ENCODE measurements around the gene IL1RAPL1.

The IL1RAPL1 gene

DNA sequence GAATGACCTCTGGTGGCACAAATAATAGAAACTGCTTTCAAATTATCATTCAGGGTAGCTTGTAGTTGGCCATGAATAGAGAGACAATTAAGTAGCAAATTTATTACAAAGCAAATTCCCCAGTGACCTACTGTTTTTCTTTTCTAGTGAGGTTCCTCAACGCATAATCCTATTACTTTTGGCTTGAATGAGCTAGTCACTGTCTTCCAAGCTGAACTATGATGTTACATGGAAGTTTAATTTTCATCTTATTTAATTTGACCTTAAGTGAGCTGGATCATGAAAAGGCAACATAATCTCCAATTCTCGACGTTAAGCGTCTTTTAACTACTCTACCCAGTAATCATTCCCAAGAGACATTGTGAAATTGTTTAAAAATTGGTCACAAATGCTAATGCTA lies 1280.7 kb downstream of the IL1RAPL1 start:
- no peaks in the 10 kb centered on the region for H3K36me3 ChIP-seq (replicated peaks in 1 of 2; ENCODE audit: control insufficient read depth in 2 of 2, insufficient read depth in 2 of 2, low read length in 2 of 2)
- no peak overlapping the region for H2AK5ac ChIP-seq (ENCODE audit: low read depth, low read length)
- no peak overlapping the region for H3K14ac ChIP-seq (ENCODE audit: low read length)
- H3K9ac ChIP-seq (ENCODE audit: low read depth, low read length, poor library complexity): no peak overlapping the region
- no peak overlapping the region for H2BK15ac ChIP-seq (ENCODE audit: low read length)
- H3K18ac ChIP-seq (ENCODE audit: low read length): no peak overlapping the region
- no peaks in the 10 kb centered on the region for H3K9me3 ChIP-seq (replicated peaks in 1 of 2; ENCODE audit: control insufficient read depth in 2 of 2, insufficient read depth in 1 of 2, low read depth in 1 of 2, low read length in 2 of 2)
- no peak overlapping the region for H2BK5ac ChIP-seq (ENCODE audit: low read length)
- H2BK120ac ChIP-seq (ENCODE audit: low read depth, low read length): no peak overlapping the region
- H3K4me1 ChIP-seq (ENCODE audit: control insufficient read depth in 2 of 2, insufficient read depth in 1 of 2, low read depth in 1 of 2, low read length in 2 of 2): no peaks in the 10 kb centered on the region
- no peak overlapping the region for H3K4ac ChIP-seq (ENCODE audit: low read length)
- no peak overlapping the region for H4K8ac ChIP-seq (ENCODE audit: low read depth, low read length)
- H3K4me2 ChIP-seq (ENCODE audit: insufficient read depth, low read length, poor library complexity, severe bottlenecking): no peak overlapping the region
- H3K27me3 ChIP-seq (ENCODE audit: control insufficient read depth in 3 of 3, insufficient read depth in 3 of 3, low read depth in 1 of 3, low read length in 3 of 3): no peaks in the 10 kb centered on the region
- H3K27ac ChIP-seq (replicated peaks; ENCODE audit: low read length): no peak overlapping the region
- no CpG with 5 or more reads among the region's 4 CpGs for WGBS, 2 donors (ENCODE audit: extremely low coverage in 2 of 2, insufficient read length in 2 of 2, insufficient replicate concordance in 1 of 2)
- H3K79me1 ChIP-seq (ENCODE audit: low read depth, low read length): no peaks in the 10 kb centered on the region
- H3K23ac ChIP-seq (ENCODE audit: low read depth, low read length, poor library complexity): no peak overlapping the region
- no peak overlapping the region for H2BK12ac ChIP-seq (ENCODE audit: low read length)
- no peak overlapping the region for H2AFZ ChIP-seq (ENCODE audit: low read length)
- no peak for DNase-seq (ENCODE audit: low spot score)
- H3K4me3 ChIP-seq (ENCODE audit: low read length in 2 of 2): no peak overlapping the region
- no peak overlapping the region for H4K91ac ChIP-seq (ENCODE audit: low read depth, low read length, poor library complexity)

DNA sequence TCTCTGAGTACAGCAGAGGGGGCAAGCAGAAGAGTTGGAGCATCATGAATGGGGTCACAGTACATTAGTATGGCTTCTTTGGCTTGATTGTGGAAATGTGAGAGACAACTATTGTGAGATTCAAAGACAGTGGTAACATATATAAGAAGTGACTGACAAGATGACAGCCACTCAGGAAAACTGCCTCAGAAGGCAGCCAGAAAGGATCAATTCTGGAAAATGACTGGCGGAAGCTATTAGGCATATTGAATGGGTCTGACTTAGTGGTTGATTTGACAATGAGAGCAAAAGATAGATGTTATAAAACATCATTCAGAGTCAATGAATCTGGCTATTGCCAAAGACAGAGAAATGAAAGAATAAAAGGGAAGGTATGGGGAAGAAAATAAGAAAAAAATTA lies 1282.6 kb downstream of the IL1RAPL1 start:
- no peak overlapping the region for H2BK120ac ChIP-seq (ENCODE audit: low read depth, low read length)
- H2AK5ac ChIP-seq (ENCODE audit: low read depth, low read length): no peak overlapping the region
- H3K18ac ChIP-seq (ENCODE audit: low read length): no peak overlapping the region
- no peak overlapping the region for H3K4ac ChIP-seq (ENCODE audit: low read length)
- H3K79me1 ChIP-seq (ENCODE audit: low read depth, low read length): no peaks in the 10 kb centered on the region
- no peak overlapping the region for H3K9ac ChIP-seq (ENCODE audit: low read depth, low read length, poor library complexity)
- no peaks in the 10 kb centered on the region for H3K36me3 ChIP-seq (replicated peaks in 1 of 2; ENCODE audit: control insufficient read depth in 2 of 2, insufficient read depth in 2 of 2, low read length in 2 of 2)
- no peak overlapping the region for H2BK5ac ChIP-seq (ENCODE audit: low read length)
- H3K14ac ChIP-seq (ENCODE audit: low read length): no peak overlapping the region
- H2BK12ac ChIP-seq (ENCODE audit: low read length): no peak overlapping the region
- H4K8ac ChIP-seq (ENCODE audit: low read depth, low read length): no peak overlapping the region
- H3K27ac ChIP-seq (replicated peaks; ENCODE audit: low read length): no peak overlapping the region
- WGBS, 2 donors (ENCODE audit: extremely low coverage in 2 of 2, insufficient read length in 2 of 2, insufficient replicate concordance in 1 of 2): no CpG with 5 or more reads among the region's 1 CpG
- H2BK15ac ChIP-seq (ENCODE audit: low read length): no peak overlapping the region
- H4K91ac ChIP-seq (ENCODE audit: low read depth, low read length, poor library complexity): no peak overlapping the region
- H3K4me1 ChIP-seq (ENCODE audit: control insufficient read depth in 2 of 2, insufficient read depth in 1 of 2, low read depth in 1 of 2, low read length in 2 of 2): no peaks in the 10 kb centered on the region
- no peak overlapping the region for H3K4me2 ChIP-seq (ENCODE audit: insufficient read depth, low read length, poor library complexity, severe bottlenecking)
- no peaks in the 10 kb centered on the region for H3K9me3 ChIP-seq (replicated peaks in 1 of 2; ENCODE audit: control insufficient read depth in 2 of 2, insufficient read depth in 1 of 2, low read depth in 1 of 2, low read length in 2 of 2)
- no peak overlapping the region for H3K4me3 ChIP-seq (ENCODE audit: low read length in 2 of 2)
- H2AFZ ChIP-seq (ENCODE audit: low read length): no peak overlapping the region
- no peak for DNase-seq (ENCODE audit: low spot score)
- no peak overlapping the region for H3K23ac ChIP-seq (ENCODE audit: low read depth, low read length, poor library complexity)
- no peaks in the 10 kb centered on the region for H3K27me3 ChIP-seq (ENCODE audit: control insufficient read depth in 3 of 3, insufficient read depth in 3 of 3, low read depth in 1 of 3, low read length in 3 of 3)

- Histone ChIP-seq H3K36me3 (replicated peaks in 1 of 2; ENCODE audit: control insufficient read depth in 2 of 2, insufficient read depth in 2 of 2, low read length in 2 of 2) (no peaks in the 10 kb centered on the region), H4K91ac (ENCODE audit: low read depth, low read length, poor library complexity) (no peak overlapping the region), H3K9ac (ENCODE audit: low read depth, low read length, poor library complexity) (no peak overlapping the region), H3K27ac (replicated peaks; ENCODE audit: low read length) (no peak overlapping the region), H3K4me1 (ENCODE audit: control insufficient read depth in 2 of 2, insufficient read depth in 1 of 2, low read depth in 1 of 2, low read length in 2 of 2) (no peaks in the 10 kb centered on the region), H3K4me3 (ENCODE audit: low read length in 2 of 2) (no peak overlapping the region), H3K23ac (ENCODE audit: low read depth, low read length, poor library complexity) (no peak overlapping the region), H2BK12ac (ENCODE audit: low read length) (no peak overlapping the region), H3K18ac (ENCODE audit: low read length) (no peak overlapping the region), H2BK120ac (ENCODE audit: low read depth, low read length) (no peak overlapping the region), H4K8ac (ENCODE audit: low read depth, low read length) (no peak overlapping the region), H2BK15ac (ENCODE audit: low read length) (no peak overlapping the region), H2AK5ac (ENCODE audit: low read depth, low read length) (no peak overlapping the region), H3K27me3 (ENCODE audit: control insufficient read depth in 3 of 3, insufficient read depth in 3 of 3, low read depth in 1 of 3, low read length in 3 of 3) (no peaks in the 10 kb centered on the region), H3K4me2 (ENCODE audit: insufficient read depth, low read length, poor library complexity, severe bottlenecking) (no peak overlapping the region), H3K14ac (ENCODE audit: low read length) (no peak overlapping the region), H2BK5ac (ENCODE audit: low read length) (no peak overlapping the region), H2AFZ (ENCODE audit: low read length) (no peak overlapping the region), H3K9me3 (replicated peaks in 1 of 2; ENCODE audit: control insufficient read depth in 2 of 2, insufficient read depth in 1 of 2, low read depth in 1 of 2, low read length in 2 of 2) (no peaks in the 10 kb centered on the region), H3K79me1 (ENCODE audit: low read depth, low read length) (no peaks in the 10 kb centered on the region), H3K4ac (ENCODE audit: low read length) (no peak overlapping the region)
- no peak for DNase-seq (ENCODE audit: low spot score)
- WGBS, 2 donors (ENCODE audit: extremely low coverage in 2 of 2, insufficient read length in 2 of 2, insufficient replicate concordance in 1 of 2): no CpG with 5 or more reads among the region's 3 CpGs
Observed at GRCh38 chrX:29870608-29871007, 1283.4 kb downstream of the IL1RAPL1 start.

- Histone ChIP-seq H2BK120ac (ENCODE audit: low read depth, low read length) (no peak overlapping the region), H3K23ac (ENCODE audit: low read depth, low read length, poor library complexity) (no peak overlapping the region), H3K4me2 (ENCODE audit: insufficient read depth, low read length, poor library complexity, severe bottlenecking) (no peak overlapping the region), H3K36me3 (replicated peaks in 1 of 2; ENCODE audit: control insufficient read depth in 2 of 2, insufficient read depth in 2 of 2, low read length in 2 of 2) (no peaks in the 10 kb centered on the region), H3K4me3 (ENCODE audit: low read length in 2 of 2) (no peak overlapping the region), H3K4me1 (ENCODE audit: control insufficient read depth in 2 of 2, insufficient read depth in 1 of 2, low read depth in 1 of 2, low read length in 2 of 2) (no peaks in the 10 kb centered on the region), H2AFZ (ENCODE audit: low read length) (no peak overlapping the region), H3K14ac (ENCODE audit: low read length) (no peak overlapping the region), H2AK5ac (ENCODE audit: low read depth, low read length) (no peak overlapping the region), H2BK15ac (ENCODE audit: low read length) (no peak overlapping the region), H3K79me1 (ENCODE audit: low read depth, low read length) (no peaks in the 10 kb centered on the region), H4K8ac (ENCODE audit: low read depth, low read length) (no peak overlapping the region), H3K18ac (ENCODE audit: low read length) (no peak overlapping the region), H2BK12ac (ENCODE audit: low read length) (no peak overlapping the region), H3K9ac (ENCODE audit: low read depth, low read length, poor library complexity) (no peak overlapping the region), H3K4ac (ENCODE audit: low read length) (no peak overlapping the region), H3K9me3 (replicated peaks in 1 of 2; ENCODE audit: control insufficient read depth in 2 of 2, insufficient read depth in 1 of 2, low read depth in 1 of 2, low read length in 2 of 2) (no peaks in the 10 kb centered on the region), H3K27ac (replicated peaks; ENCODE audit: low read length) (no peak overlapping the region), H4K91ac (ENCODE audit: low read depth, low read length, poor library complexity) (no peak overlapping the region), H2BK5ac (ENCODE audit: low read length) (no peak overlapping the region), H3K27me3 (ENCODE audit: control insufficient read depth in 3 of 3, insufficient read depth in 3 of 3, low read depth in 1 of 3, low read length in 3 of 3) (no peaks in the 10 kb centered on the region)
- no peak for DNase-seq (ENCODE audit: low spot score)
- WGBS, 2 donors (ENCODE audit: extremely low coverage in 2 of 2, insufficient read length in 2 of 2, insufficient replicate concordance in 1 of 2): no CpG with 5 or more reads among the region's 2 CpGs
Observed at GRCh38 chrX:29872831-29873230, 1285.6 kb downstream of the IL1RAPL1 start.

All from neuronal stem cell (in vitro differentiated cells).